ENCODE data around the gene SPACA9.

The SPACA9 gene

GRCh38 chr9:132854832-132855231 lies 23.9 kb upstream of the SPACA9 start:
- H3K4me3 ChIP-seq (replicated peaks; ENCODE audit: low read depth, low read length), result no peak overlapping the region
- TF ChIP-seq CTCF (IDR thresholded peaks at IDR 0.05; ENCODE audit: low read depth, low read length, missing control alignments), result no peak
- DNase-seq (ENCODE audit: extremely low read depth, low read depth), result no peak

GRCh38 chr9:132855904-132856303 lies 22.8 kb upstream of the SPACA9 start:
- DNase-seq (ENCODE audit: extremely low read depth, low read depth), result no peak
- no peak overlapping the region for H3K4me3 ChIP-seq (replicated peaks; ENCODE audit: low read depth, low read length)
- no peak for TF ChIP-seq CTCF (IDR thresholded peaks at IDR 0.05; ENCODE audit: low read depth, low read length, missing control alignments)

GRCh38 chr9:132857031-132857430 lies 21.7 kb upstream of the SPACA9 start:
- no peak for TF ChIP-seq CTCF (IDR thresholded peaks at IDR 0.05; ENCODE audit: low read depth, low read length, missing control alignments)
- no peak overlapping the region for H3K4me3 ChIP-seq (replicated peaks; ENCODE audit: low read depth, low read length)
- DNase-seq (ENCODE audit: extremely low read depth, low read depth), result no peak

GRCh38 chr9:132857616-132858342 lies 20.9 kb upstream of the SPACA9 start:
- H3K4me3 ChIP-seq (replicated peaks; ENCODE audit: low read depth, low read length), result no peak overlapping the region
- no peak for DNase-seq (ENCODE audit: extremely low read depth, low read depth)
- no peak for TF ChIP-seq CTCF (IDR thresholded peaks at IDR 0.05; ENCODE audit: low read depth, low read length, missing control alignments)

- no peak overlapping the region for H3K4me3 ChIP-seq (replicated peaks; ENCODE audit: low read depth, low read length)
- no peak for DNase-seq (ENCODE audit: extremely low read depth, low read depth)
- no peak for TF ChIP-seq CTCF (IDR thresholded peaks at IDR 0.05; ENCODE audit: low read depth, low read length, missing control alignments)
Observed at GRCh38 chr9:132858751-132859150, 19.9 kb upstream of the SPACA9 start.

- no peak for TF ChIP-seq CTCF (IDR thresholded peaks at IDR 0.05; ENCODE audit: low read depth, low read length, missing control alignments)
- DNase-seq (ENCODE audit: extremely low read depth, low read depth), result no peak
- H3K4me3 ChIP-seq (replicated peaks; ENCODE audit: low read depth, low read length), result no peak overlapping the region
Observed at GRCh38 chr9:132861666-132862065, 17.0 kb upstream of the SPACA9 start.

GRCh38 chr9:132862533-132862932 lies 16.2 kb upstream of the SPACA9 start:
- TF ChIP-seq CTCF (IDR thresholded peaks at IDR 0.05; ENCODE audit: low read depth, low read length, missing control alignments), result no peak
- H3K4me3 ChIP-seq (replicated peaks; ENCODE audit: low read depth, low read length), result no peak overlapping the region
- no peak for DNase-seq (ENCODE audit: extremely low read depth, low read depth)
